Smooth muscle cell (in vitro differentiated cells): ENCODE data around the gene SLC39A6. TPM values are rescaled to one million over a fixed set of nuclear protein-coding genes. Genes with fewer than 3 reads are reported as not detected.
A peak's percentile ranks its signal among the peaks of the same experiment; 100 is the strongest.

Experiments
- DNase-seq: peaks from one replicate; lab custom pipeline; 2025; ENCODE audit not compliant: unreplicated experiment; lab: John Stamatoyannopoulos, UW
- H2AFZ ChIP-seq: fragments of 200-600 bp; sonication (generic); 2 replicates; pipeline ENCODE4 v1.6.0; 2016; ENCODE audit warnings: antibody characterized with exemption, low read depth, mild to moderate bottlenecking
- H3F3A ChIP-seq: fragments of 200-600 bp; sonication (generic); 2 replicates; pipeline ENCODE4 v1.6.0; 2017; ENCODE audit warnings: antibody characterized with exemption, low read depth
- H3K27ac ChIP-seq: fragments of 200-600 bp; sonication (generic); 2 replicates; pipeline ENCODE4 v1.5.1; 2016; ENCODE audit warnings: low read depth, mild to moderate bottlenecking
- H3K27me3 ChIP-seq: fragments of 200-600 bp; sonication (generic); 2 replicates; pipeline ENCODE4 v1.6.1; 2016; ENCODE audit warnings: low read depth, mild to moderate bottlenecking
- H3K36me3 ChIP-seq: fragments of 200-600 bp; sonication (generic); 2 replicates; pipeline ENCODE4 v1.5.1; 2016; ENCODE audit warnings: low read depth
- H3K4me1 ChIP-seq: fragments of 200-600 bp; sonication (generic); 2 replicates; pipeline ENCODE4 v1.5.1; 2016; ENCODE audit warnings: low read depth
- H3K4me2 ChIP-seq: fragments of 200-600 bp; sonication (generic); 2 replicates; pipeline ENCODE4 v1.6.0; 2016; ENCODE audit warnings: mild to moderate bottlenecking
- H3K4me3 ChIP-seq: fragments of 200-600 bp; sonication (generic); 2 replicates; pipeline ENCODE4 v1.5.1; 2016; ENCODE audit warnings: mild to moderate bottlenecking
- H3K79me2 ChIP-seq: fragments of 200-600 bp; sonication (generic); 2 replicates; pipeline ENCODE4 v1.6.0; 2016; ENCODE audit warnings: low read depth, mild to moderate bottlenecking
- H3K9ac ChIP-seq: fragments of 200-600 bp; sonication (generic); 2 replicates; pipeline ENCODE4 v1.6.0; 2016; ENCODE audit warnings: low read depth
- H3K9me3 ChIP-seq: fragments of 200-600 bp; sonication (generic); replicated peaks from 2 replicates; pipeline ENCODE4 v1.5.1; 2016; ENCODE audit warnings: low read depth
- H4K20me1 ChIP-seq: fragments of 200-600 bp; sonication (generic); 2 replicates; pipeline ENCODE4 v1.6.0; 2016; ENCODE audit warnings: low read depth
- WGBS: methylation state at CpG from one replicate; pipeline ENCODE4 v1.1.7; 2016; ENCODE audit warnings: low lambda C conversion rate; 5-methylcytosine and 5-hydroxymethylcytosine counted together
- polyA plus RNA-seq: library from polyadenylated mRNA; unstranded; fragments of >200 nt; fragmentation: Nextera tagmentation; extraction: Ambion mirVana; gene quantifications from 2 replicates; pipeline ENCODE4 v1.2.1, GENCODE V29; 2016
- total RNA-seq: library from RNA; depleted of rRNA; stranded (reverse); fragments of >200 nt; gene quantifications from 2 replicates; pipeline ENCODE4 v1.2.3, GENCODE V29; 2014
- TF ChIP-seq, protein P1 (sequence below): fragments of 200-600 bp; sonication (generic); IDR thresholded peaks from 2 replicates; pipeline ENCODE4 v1.5.1; 2017; ENCODE audit warnings: borderline replicate concordance, mild to moderate bottlenecking, antibody characterized with exemption; ENCODE audit not compliant: insufficient read depth, poor library complexity, severe bottlenecking

The SLC39A6 gene
- total RNA-seq (117 and 122 TPM in 2 replicates), polyA plus RNA-seq (54.7 and 58.2 TPM in 2 replicates)

- H3K27me3 ChIP-seq: no peaks in the 10 kb centered on the region
- H4K20me1 ChIP-seq: peaks cover 63% of the 10 kb centered on the region
- peak within 1 kb of the TSS; percentile 100 for H3K27ac ChIP-seq
- peaks cover 3% of the 10 kb centered on the region for H3K36me3 ChIP-seq
- no peaks in the 10 kb centered on the region for H3F3A ChIP-seq
- H3K4me3 ChIP-seq: peak within 1 kb of the TSS; percentile 89
- DNase-seq: peak; percentile 91
- peak within 1 kb of the TSS; percentile 99 for H2AFZ ChIP-seq
- H3K4me1 ChIP-seq: peaks cover 16% of the 10 kb centered on the region
- H3K9me3 ChIP-seq: no peaks in the 10 kb centered on the region
- peaks cover 67% of the 10 kb centered on the region for H3K79me2 ChIP-seq
- TF ChIP-seq, protein P1, sequence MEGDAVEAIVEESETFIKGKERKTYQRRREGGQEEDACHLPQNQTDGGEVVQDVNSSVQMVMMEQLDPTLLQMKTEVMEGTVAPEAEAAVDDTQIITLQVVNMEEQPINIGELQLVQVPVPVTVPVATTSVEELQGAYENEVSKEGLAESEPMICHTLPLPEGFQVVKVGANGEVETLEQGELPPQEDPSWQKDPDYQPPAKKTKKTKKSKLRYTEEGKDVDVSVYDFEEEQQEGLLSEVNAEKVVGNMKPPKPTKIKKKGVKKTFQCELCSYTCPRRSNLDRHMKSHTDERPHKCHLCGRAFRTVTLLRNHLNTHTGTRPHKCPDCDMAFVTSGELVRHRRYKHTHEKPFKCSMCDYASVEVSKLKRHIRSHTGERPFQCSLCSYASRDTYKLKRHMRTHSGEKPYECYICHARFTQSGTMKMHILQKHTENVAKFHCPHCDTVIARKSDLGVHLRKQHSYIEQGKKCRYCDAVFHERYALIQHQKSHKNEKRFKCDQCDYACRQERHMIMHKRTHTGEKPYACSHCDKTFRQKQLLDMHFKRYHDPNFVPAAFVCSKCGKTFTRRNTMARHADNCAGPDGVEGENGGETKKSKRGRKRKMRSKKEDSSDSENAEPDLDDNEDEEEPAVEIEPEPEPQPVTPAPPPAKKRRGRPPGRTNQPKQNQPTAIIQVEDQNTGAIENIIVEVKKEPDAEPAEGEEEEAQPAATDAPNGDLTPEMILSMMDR: peak; percentile 3
- H3K9ac ChIP-seq: peak within 1 kb of the TSS; percentile 99
- under 1% methylated on average over 68 of the region's 69 CpGs for WGBS
- H3K4me2 ChIP-seq: peak within 1 kb of the TSS; percentile 91
Measured at GRCh38 chr18:36129300-36130038, at the start of gene SLC39A6, which contains the start of gene ELP2. TSS of gene SLC39A6 (minus strand) at chr18:36129340. CDS start at chr18:36127007, 2,333 bp downstream. TSS of gene ELP2 (plus strand) at chr18:36129899. CDS start at chr18:36129934, 35 bp downstream.

DNA sequence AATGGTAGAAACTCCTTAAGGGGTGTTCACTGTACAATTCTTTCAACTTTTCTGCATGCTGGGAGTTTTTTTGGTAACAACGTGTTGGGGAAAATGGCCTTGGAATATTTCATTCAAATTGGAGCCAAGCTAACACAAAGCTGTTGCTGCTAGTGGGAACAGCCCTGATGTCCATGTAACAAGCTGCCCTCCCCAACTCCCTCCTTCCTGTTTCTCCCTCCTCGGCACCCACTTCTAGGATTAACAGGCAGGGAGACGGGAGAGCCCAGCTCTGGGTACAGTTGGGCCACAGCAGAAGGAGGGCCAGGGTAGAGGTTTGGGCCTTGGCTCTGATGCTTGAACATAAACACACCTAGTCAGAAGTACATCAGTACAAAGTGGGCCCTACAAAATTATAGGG, 48.8 kb upstream of the SLC39A6 start:
- H3K27ac ChIP-seq: no peak overlapping the region
- no peak for DNase-seq
- no peaks in the 10 kb centered on the region for H3K4me1 ChIP-seq
- H3K79me2 ChIP-seq: no peaks in the 10 kb centered on the region
- no peaks in the 10 kb centered on the region for H3K27me3 ChIP-seq
- no peaks in the 10 kb centered on the region for H3K9me3 ChIP-seq
- no peak overlapping the region for H3K9ac ChIP-seq
- H3F3A ChIP-seq: no peaks in the 10 kb centered on the region
- H2AFZ ChIP-seq: no peak overlapping the region
- no peak overlapping the region for H3K4me2 ChIP-seq
- TF ChIP-seq, protein P1: no peak
- peaks cover 20% of the 10 kb centered on the region for H3K36me3 ChIP-seq
- peaks cover 7% of the 10 kb centered on the region for H4K20me1 ChIP-seq
- 88% methylated on average over 3 of the region's 3 CpGs for WGBS
- no peak overlapping the region for H3K4me3 ChIP-seq

- H3K4me2 ChIP-seq: no peak overlapping the region
- H4K20me1 ChIP-seq: peaks cover 9% of the 10 kb centered on the region
- H3K79me2 ChIP-seq: no peaks in the 10 kb centered on the region
- H3K9me3 ChIP-seq: no peaks in the 10 kb centered on the region
- no peak overlapping the region for H3K27ac ChIP-seq
- no peak for DNase-seq
- peaks cover 24% of the 10 kb centered on the region for H3K36me3 ChIP-seq
- no peak overlapping the region for H3K9ac ChIP-seq
- H3K4me1 ChIP-seq: no peaks in the 10 kb centered on the region
- no peaks in the 10 kb centered on the region for H3F3A ChIP-seq
- no peak overlapping the region for H2AFZ ChIP-seq
- TF ChIP-seq, protein P1: no peak
- H3K27me3 ChIP-seq: no peaks in the 10 kb centered on the region
- WGBS: 91% methylated on average over 9 of the region's 9 CpGs
- no peak overlapping the region for H3K4me3 ChIP-seq
Measured at GRCh38 chr18:36176711-36177110, 47.6 kb upstream of the SLC39A6 start.

DNA sequence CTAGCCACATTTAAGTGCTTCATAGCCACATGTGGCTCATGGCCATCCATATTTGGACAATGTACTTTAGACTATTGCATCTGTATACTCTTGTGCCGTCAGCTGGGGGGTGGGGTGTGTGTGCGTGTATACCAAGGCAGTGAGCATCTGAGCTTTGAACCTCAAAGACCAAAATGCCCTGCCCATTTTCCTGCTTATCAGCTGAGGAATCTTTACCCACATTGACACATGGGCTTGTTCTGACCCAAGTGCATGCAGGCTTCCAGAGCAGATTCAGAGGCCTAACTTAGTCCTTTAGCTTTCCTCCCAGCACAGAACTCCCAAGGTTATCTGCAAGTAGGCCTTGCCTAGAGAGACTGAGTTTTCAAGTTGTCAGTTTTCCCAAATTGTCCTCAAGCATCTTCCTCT, 47.0 kb upstream of the SLC39A6 start:
- no peaks in the 10 kb centered on the region for H3F3A ChIP-seq
- H3K9ac ChIP-seq: no peak overlapping the region
- no peak overlapping the region for H3K4me3 ChIP-seq
- H3K27ac ChIP-seq: no peak overlapping the region
- no peaks in the 10 kb centered on the region for H3K27me3 ChIP-seq
- H4K20me1 ChIP-seq: peaks cover 9% of the 10 kb centered on the region
- H3K79me2 ChIP-seq: no peaks in the 10 kb centered on the region
- 96% methylated on average over 2 of the region's 2 CpGs for WGBS
- H3K4me1 ChIP-seq: no peaks in the 10 kb centered on the region
- no peak for DNase-seq
- no peak overlapping the region for H2AFZ ChIP-seq
- peaks cover 28% of the 10 kb centered on the region for H3K36me3 ChIP-seq
- no peaks in the 10 kb centered on the region for H3K9me3 ChIP-seq
- TF ChIP-seq, protein P1: no peak
- H3K4me2 ChIP-seq: no peak overlapping the region
